Body of pancreas (tissue), 4 donors: ENCODE data around the gene IQGAP2.

Experiments
- CTCF ChIP-seq, 7 experiments: fragments of 450-650 bp in 4 of 7; fragments of 200-600 bp in 3 of 7; sonication (generic) in 3 of 7; IDR thresholded peaks; one replicate each; pipeline ENCODE4 v1.5.1; 2016 to 2019; ENCODE audit warnings: antibody characterized with exemption in 7 of 7
- POLR2A ChIP-seq, 3 donors: fragments of 450-650 bp; IDR thresholded peaks; one replicate each; pipeline ENCODE4 v1.6.1; 2016; ENCODE audit warnings: antibody characterized with exemption in 3 of 3, mild to moderate bottlenecking in 2 of 3

GRCh38 chr5:76662521-76662920 lies 259.4 kb downstream of the IQGAP2 start:
- TF ChIP-seq CTCF (IDR thresholded peaks at IDR 0.05), result no peak
- no peak for TF ChIP-seq POLR2A (IDR thresholded peaks at IDR 0.05)
